OCI-LY7 (cell line): ENCODE results near the gene C3orf33.

Experiments
- EZH2phosphoT487 ChIP-seq: fragments of 200-600 bp; sonication (generic); IDR thresholded peaks from 2 replicates; pipeline ENCODE4 v1.6.1; 2018; ENCODE audit warnings: low read depth, borderline replicate concordance, mild to moderate bottlenecking, mixed run types, antibody characterized with exemption, low read length, moderate library complexity, mixed read lengths
- TF ChIP-seq, protein P1 (sequence below): fragments of 200-600 bp; sonication (generic); conservative IDR thresholded peaks from 2 replicates; pipeline ENCODE4 v1.5.1; 2014; ENCODE audit warnings: mild to moderate bottlenecking, antibody characterized with exemption, low read length, moderate library complexity, mixed read lengths

DNA sequence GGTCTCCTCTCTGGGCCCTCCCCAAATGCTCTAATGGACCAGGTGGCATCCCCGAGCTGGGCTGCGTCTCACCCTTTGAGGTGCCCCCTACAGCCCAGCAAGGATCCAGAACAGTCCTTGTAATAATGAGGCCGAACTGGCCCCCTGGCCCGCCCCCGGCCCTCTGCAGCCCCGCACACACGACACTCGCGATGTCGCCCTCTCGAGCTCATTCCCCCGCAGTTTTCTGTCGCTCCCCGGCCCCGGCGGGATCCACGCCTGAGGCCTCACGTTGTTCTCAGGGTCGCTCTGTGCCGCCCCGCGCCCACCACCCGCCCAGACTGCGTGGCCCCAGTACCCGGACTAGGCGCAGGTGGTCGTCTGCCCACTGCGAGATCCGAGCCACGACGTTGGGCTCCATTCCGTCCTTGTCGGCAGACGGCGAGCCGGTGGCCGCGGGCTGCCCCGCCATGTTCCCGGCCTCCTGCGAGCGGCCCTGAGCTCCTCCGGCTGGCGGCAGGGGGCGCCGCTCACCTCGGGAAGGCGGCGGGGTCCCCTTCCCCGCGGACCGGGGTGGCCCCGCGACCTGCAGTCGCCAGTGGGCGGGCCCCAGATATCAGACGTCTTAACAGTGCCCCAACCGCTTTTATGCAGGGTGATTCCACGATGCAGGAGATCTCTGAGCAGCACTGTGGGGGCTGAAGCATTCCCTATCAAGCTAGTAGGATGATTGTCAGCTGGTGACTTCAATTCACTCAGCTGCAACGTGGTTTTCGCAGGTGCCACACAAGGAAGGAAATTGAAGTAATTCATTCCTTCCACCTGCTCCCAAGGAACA is at the start of gene C3orf33:
- TF ChIP-seq, protein P1, sequence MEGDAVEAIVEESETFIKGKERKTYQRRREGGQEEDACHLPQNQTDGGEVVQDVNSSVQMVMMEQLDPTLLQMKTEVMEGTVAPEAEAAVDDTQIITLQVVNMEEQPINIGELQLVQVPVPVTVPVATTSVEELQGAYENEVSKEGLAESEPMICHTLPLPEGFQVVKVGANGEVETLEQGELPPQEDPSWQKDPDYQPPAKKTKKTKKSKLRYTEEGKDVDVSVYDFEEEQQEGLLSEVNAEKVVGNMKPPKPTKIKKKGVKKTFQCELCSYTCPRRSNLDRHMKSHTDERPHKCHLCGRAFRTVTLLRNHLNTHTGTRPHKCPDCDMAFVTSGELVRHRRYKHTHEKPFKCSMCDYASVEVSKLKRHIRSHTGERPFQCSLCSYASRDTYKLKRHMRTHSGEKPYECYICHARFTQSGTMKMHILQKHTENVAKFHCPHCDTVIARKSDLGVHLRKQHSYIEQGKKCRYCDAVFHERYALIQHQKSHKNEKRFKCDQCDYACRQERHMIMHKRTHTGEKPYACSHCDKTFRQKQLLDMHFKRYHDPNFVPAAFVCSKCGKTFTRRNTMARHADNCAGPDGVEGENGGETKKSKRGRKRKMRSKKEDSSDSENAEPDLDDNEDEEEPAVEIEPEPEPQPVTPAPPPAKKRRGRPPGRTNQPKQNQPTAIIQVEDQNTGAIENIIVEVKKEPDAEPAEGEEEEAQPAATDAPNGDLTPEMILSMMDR, result peak; percentile 77
- no peak for TF ChIP-seq EZH2phosphoT487
